K562 (cell line): ENCODE measurements around the gene CCDC78.

Experiments
- ARID2 ChIP-seq: fragments of 450-650 bp; IDR thresholded peaks from 2 replicates; pipeline ENCODE4 v1.6.1; 2017; ENCODE audit warnings: antibody characterized with exemption, mild to moderate bottlenecking
- ATF3 ChIP-seq, 2 experiments: fragments of 450-650 bp in 1 of 2; sonication (generic) in 1 of 2; formaldehyde crosslinking in 1 of 2; IDR thresholded peaks in 1 of 2; conservative IDR thresholded peaks in 1 of 2; 2 replicates each; pipeline versions ENCODE4 v1.6.1 to v1.8.1; 2016 to 2023; ENCODE audit warnings: mild to moderate bottlenecking in 2 of 2, moderate library complexity in 2 of 2, inconsistent platforms in 1 of 2, missing genetic modification reagents in 1 of 2
- EGR1 ChIP-seq: fragments of 450-650 bp; conservative IDR thresholded peaks from 2 replicates; pipeline ENCODE4 v1.6.1; 2017; ENCODE audit warnings: mild to moderate bottlenecking
- JUNB ChIP-seq: fragments of 450-650 bp; formaldehyde crosslinking; conservative IDR thresholded peaks from 2 replicates; pipeline ENCODE4 v1.4.0; 2020; ENCODE audit warnings: mild to moderate bottlenecking
- MAX ChIP-seq: sonication (generic); formaldehyde crosslinking; IDR thresholded peaks from 2 replicates; pipeline ENCODE4 v1.9.0; 2022; ENCODE audit warnings: mild to moderate bottlenecking, missing genetic modification reagents
- PHF20 ChIP-seq: fragments of 450-650 bp; IDR thresholded peaks from 2 replicates; pipeline ENCODE4 v1.6.1; 2018; ENCODE audit not compliant: partially characterized antibody
- RAD21 ChIP-seq, 2 experiments: fragments of 250-450 bp in 1 of 2; fragments of 450-650 bp in 1 of 2; sonication (Bioruptor Pico) in 1 of 2; formaldehyde crosslinking in 1 of 2; IDR thresholded peaks in 1 of 2; conservative IDR thresholded peaks in 1 of 2; 2 replicates each; pipeline versions ENCODE4 v1.4.0 to v1.8.0; 2020 to 2022; ENCODE audit warnings: mild to moderate bottlenecking in 2 of 2, moderate library complexity in 1 of 2
- RREB1 ChIP-seq: fragments of 250-450 bp; sonication (Bioruptor Pico); IDR thresholded peaks from 2 replicates; pipeline ENCODE4 v1.4.0; 2020
- SMAD1 ChIP-seq: fragments of 150-350 bp; IDR thresholded peaks from 2 replicates; pipeline ENCODE4 v1.6.1; 2014; ENCODE audit warnings: low read length, low read depth; ENCODE audit not compliant: partially characterized antibody
- SMAD4 ChIP-seq: fragments of 250-450 bp; sonication (Bioruptor Pico); conservative IDR thresholded peaks from 2 replicates; pipeline ENCODE4 v1.8.0; 2021; ENCODE audit warnings: inconsistent platforms, mild to moderate bottlenecking, moderate library complexity
- TCF3 ChIP-seq: sonication (generic); formaldehyde crosslinking; IDR thresholded peaks from 2 replicates; pipeline ENCODE4 v1.4.0; 2020; ENCODE audit warnings: mild to moderate bottlenecking, missing genetic modification reagents
- ZNF274 ChIP-seq: IDR thresholded peaks from 2 replicates; pipeline ENCODE4 v1.6.1; 2011; ENCODE audit warnings: low read depth, mild to moderate bottlenecking, low read length, moderate library complexity, borderline replicate concordance

GRCh38 chr16:710500-711075 is 15.7 kb downstream of the CCDC78 start:
- TF ChIP-seq SMAD4 (CRISPR knock-in tag) (no peak), SMAD1 (no peak), RAD21 (CRISPR knock-in tag; conservative IDR thresholded peaks at IDR 0.05 in 1 of 2, IDR thresholded peaks at IDR 0.05 in 1 of 2) (no peak), RREB1 (CRISPR knock-in tag) (no peak), ARID2 (no peak), ZNF274 (no peak), TCF3 (CRISPR knock-in tag) (no peak), PHF20 (no peak), EGR1 (no peak), JUNB (CRISPR knock-in tag) (no peak), MAX (CRISPR knock-in tag) (no peak), ATF3 (IDR thresholded peaks at IDR 0.05) (no peak), ATF3 (CRISPR knock-in tag; conservative IDR thresholded peaks at IDR 0.05) (no peak)
